HepG2 (cell line): ENCODE data around the gene IFNAR2. TPM values are rescaled to one million over a fixed set of nuclear protein-coding genes. Genes with fewer than 3 reads are reported as not detected.

Source experiments
- ATAC-seq: fragments of 200-7000 bp; cut with Tn5 transposase; 3 replicates; pipeline ENCODE4 v1.9.1; 2020; ENCODE audit warnings: mild to moderate bottlenecking, moderate library complexity
- BruUV-seq: library from RNA; stranded (reverse); fragments of 400-500 nt; replicated peaks from 2 replicates; lab custom pipeline; 2021; lab: Mats Ljungman, UMichigan
- CTCF ChIA-PET: fragments of 300-600 bp; formaldehyde crosslinking; extraction: SDS; loops from one replicate; lab custom pipeline; 2021; ENCODE audit warnings: low total read pairs, inconsistent platforms, low intra/inter-chr PET ratio; lab: Yijun Ruan, JAX
- POLR2A ChIA-PET: fragments of 350-600 bp; sonication (Branson Sonifier 250); formaldehyde crosslinking; loops from one replicate; lab custom pipeline; 2020; ENCODE audit warnings: antibody characterized with exemption, inconsistent platforms; lab: Yijun Ruan, JAX
- DNase-seq: peaks from one replicate; pipeline ENCODE4 v3.0.0-alpha.2; 2015; ENCODE audit warnings: low spot score
- FAIRE-seq: peaks from 3 replicates; lab custom pipeline; 2011; peaks lifted over from hg19 to GRCh38; lab: Jason Lieb, UNC
- H2AFZ ChIP-seq: one replicate; pipeline ENCODE4 v1.6.1; 2011; ENCODE audit warnings: low read length, inconsistent platforms
- H3K27ac ChIP-seq: fragments of 300-600 bp; 3 replicates; pipeline ENCODE4 v1.8.0; 2011; ENCODE audit warnings: mixed run types, mild to moderate bottlenecking, mixed read lengths, low read length, inconsistent platforms; ENCODE audit not compliant: insufficient read depth; ENCODE audit errors: extremely low read length
- H3K27me3 ChIP-seq, 2 experiments: fragments of 200-600 bp in 1 of 2; 2 replicates in 1 of 2; 3 replicates in 1 of 2; pipeline versions ENCODE4 v1.6.0 to v1.8.0; 2011; ENCODE audit warnings: low read length in 2 of 2, mild to moderate bottlenecking in 2 of 2, moderate library complexity in 2 of 2, inconsistent platforms in 1 of 2; ENCODE audit not compliant: insufficient read depth in 2 of 2, control insufficient read depth in 1 of 2
- H3K36me3 ChIP-seq, 2 experiments: fragments of 200-600 bp in 1 of 2; replicated peaks in 1 of 2; 2 replicates in 1 of 2; 3 replicates in 1 of 2; pipeline versions ENCODE4 v1.5.1 to v1.8.0; 2011; ENCODE audit warnings: low read length in 2 of 2, inconsistent platforms in 1 of 2; ENCODE audit not compliant: insufficient read depth in 2 of 2, control insufficient read depth in 1 of 2
- H3K4me1 ChIP-seq: 2 replicates; pipeline ENCODE4 v1.5.1; 2012; ENCODE audit warnings: low read length, inconsistent platforms; ENCODE audit not compliant: insufficient read depth
- H3K4me2 ChIP-seq: 2 replicates; pipeline ENCODE4 v1.6.0; 2011; ENCODE audit warnings: low read depth, low read length, inconsistent platforms
- H3K4me3 ChIP-seq, 3 experiments: fragments of 200-600 bp in 1 of 3; sonication (generic), shearing (Covaris generic) in 1 of 3; replicated peaks in 1 of 3; 2 replicates each; pipeline ENCODE4 v1.5.1; 2011 to 2016; ENCODE audit warnings: low read length in 3 of 3, inconsistent platforms in 2 of 3, low read depth in 2 of 3, mild to moderate bottlenecking in 2 of 3, control low read depth in 1 of 3, mixed read lengths in 1 of 3; ENCODE audit not compliant: insufficient read depth in 1 of 3
- H3K79me2 ChIP-seq: one replicate; pipeline ENCODE4 v1.6.1; 2011; ENCODE audit warnings: low read length, inconsistent platforms; ENCODE audit not compliant: insufficient read depth
- H3K9ac ChIP-seq: 2 replicates; pipeline ENCODE4 v1.6.0; 2011; ENCODE audit warnings: mild to moderate bottlenecking, low read depth, low read length, inconsistent platforms; ENCODE audit not compliant: insufficient read depth
- H3K9me3 ChIP-seq: 2 replicates; pipeline ENCODE4 v1.5.1; 2012; ENCODE audit warnings: mild to moderate bottlenecking, low read length
- H4K20me1 ChIP-seq: 2 replicates; pipeline ENCODE4 v1.6.0; 2011; ENCODE audit warnings: inconsistent platforms, mild to moderate bottlenecking, low read length, moderate library complexity; ENCODE audit not compliant: insufficient read depth
- CTCF ChIP-seq: sonication (generic); formaldehyde crosslinking; IDR thresholded peaks from 2 replicates; pipeline ENCODE4 v1.5.0; 2020; ENCODE audit warnings: mild to moderate bottlenecking, missing genetic modification reagents, moderate library complexity
- KAT7 ChIP-seq: IDR thresholded peaks from 2 replicates; pipeline ENCODE4 v1.6.1; 2018; ENCODE audit warnings: borderline replicate concordance, missing compliant biosample characterization
- MTERF4 ChIP-seq: sonication (generic); formaldehyde crosslinking; IDR thresholded peaks from 2 replicates; pipeline ENCODE4 v1.8.0; 2023; ENCODE audit warnings: mild to moderate bottlenecking, missing genetic modification reagents
- NBN ChIP-seq: fragments of 450-650 bp; conservative IDR thresholded peaks from 2 replicates; pipeline ENCODE4 v1.6.1; 2017
- NONO ChIP-seq, 2 experiments: fragments of 450-650 bp in 1 of 2; sonication (generic) in 1 of 2; formaldehyde crosslinking in 1 of 2; IDR thresholded peaks in 1 of 2; conservative IDR thresholded peaks in 1 of 2; 2 replicates each; pipeline versions ENCODE4 v1.6.1 to v1.8.0; 2017 to 2022; ENCODE audit warnings: mild to moderate bottlenecking in 1 of 2, missing genetic modification reagents in 1 of 2, moderate library complexity in 1 of 2
- RCOR2 ChIP-seq: IDR thresholded peaks from 2 replicates; pipeline ENCODE4 v1.6.1; 2016; ENCODE audit warnings: missing biosample characterization, missing genetic modification reagents
- SMAD9 ChIP-seq: sonication (generic); formaldehyde crosslinking; IDR thresholded peaks from 2 replicates; pipeline ENCODE4 v1.5.1; 2020; ENCODE audit warnings: mild to moderate bottlenecking, missing genetic modification reagents
- SOX5 ChIP-seq: IDR thresholded peaks from 2 replicates; pipeline ENCODE4 v1.6.1; 2016; ENCODE audit warnings: borderline replicate concordance
- ZFP82 ChIP-seq: sonication (generic); formaldehyde crosslinking; IDR thresholded peaks from 2 replicates; pipeline ENCODE4 v1.5.1; 2020; ENCODE audit warnings: mild to moderate bottlenecking, missing genetic modification reagents, borderline replicate concordance
- ZNF12 ChIP-seq: sonication (generic); formaldehyde crosslinking; IDR thresholded peaks from 2 replicates; pipeline ENCODE4 v1.5.0; 2020; ENCODE audit warnings: missing genetic modification reagents
- ZNF749 ChIP-seq: sonication (generic); formaldehyde crosslinking; IDR thresholded peaks from 2 replicates; pipeline ENCODE4 v1.8.0; 2022; ENCODE audit warnings: mild to moderate bottlenecking, missing genetic modification reagents, moderate library complexity, borderline replicate concordance
- whole genome bisulfite sequencing: methylation state at CpG from one replicate; pipeline ENCODE4 v1.1.6; 2017; ENCODE audit warnings: low lambda C conversion rate; 5-methylcytosine and 5-hydroxymethylcytosine counted together
- in situ Hi-C: cut with HindIII; loops from 2 replicates; pipeline ENCODE4 v1.10.0; 2017; ENCODE audit warnings: low pct_unique_long_range_greater_than_20kb; ENCODE audit not compliant: extremely low pct_ligation_motif_present
- intact Hi-C: fragments of 100-400 bp; cut with micrococcal nuclease; formaldehyde crosslinking; loops from one replicate; pipeline ENCODE4 v1.10.0; 2022; ENCODE audit not compliant: unreplicated experiment
- polyA plus RNA-seq, 8 experiments: library from polyadenylated mRNA; depleted of rRNA in 3 of 8; stranded (reverse) in 7 of 8; unstranded in 1 of 8; fragments of >200 nt; fragmentation: Illumina TruSeq in 4 of 8; extraction: Trizol in 4 of 8; gene quantifications; 2 replicates each; pipeline versions ENCODE4 v1.2.1 to v1.2.3, GENCODE V29; 2011 to 2016; ENCODE audit warnings: low read depth in 4 of 8, missing spikeins in 1 of 8, mixed read lengths in 1 of 8; ENCODE audit not compliant: insufficient read depth in 1 of 8
- total RNA-seq, 5 experiments: library from RNA; depleted of rRNA; stranded (reverse); fragments of >200 nt; fragmentation: Illumina TruSeq; extraction: Trizol; gene quantifications; 2 replicates each; pipeline ENCODE4 v1.2.3, GENCODE V29; 2016; ENCODE audit warnings: low read depth in 1 of 5
- TF ChIP-seq, protein P1 (sequence below): IDR thresholded peaks from 2 replicates; pipeline ENCODE4 v1.6.1; 2016; ENCODE audit warnings: mild to moderate bottlenecking, missing biosample characterization, missing genetic modification reagents
- TF ChIP-seq, protein P2 (sequence below): sonication (generic); formaldehyde crosslinking; IDR thresholded peaks from 2 replicates; pipeline ENCODE4 v1.4.0; 2020; ENCODE audit warnings: mild to moderate bottlenecking, missing genetic modification reagents
- TF ChIP-seq, protein P3 (sequence below): fragments of 450-650 bp; IDR thresholded peaks from 2 replicates; pipeline ENCODE4 v1.6.1; 2017

IFNAR2 gene
- total and polyA plus RNA-seq, 2 of the 13 experiments (the other 11 are each of a cell fraction or from before 2014, with no cell fraction given): 5.1 to 24.1 TPM

GRCh38 chr21:33236766-33237165, 7.0 kb downstream of the IFNAR2 start:
- CTCF ChIA-PET: no interaction called here
- H3K36me3 ChIP-seq: no peaks in the 10 kb centered on the region; a peak in 3 of 5 replicates
- POLR2A ChIA-PET: no interaction called here
- H3K4me3 ChIP-seq: no peak overlapping the region
- 94% methylated on average over 2 of the region's 2 CpGs for WGBS
- H3K9ac ChIP-seq: no peak overlapping the region
- ATAC-seq (no peak), DNase-seq (no peak), FAIRE-seq (no peak)
- no peak overlapping the region for H3K27ac ChIP-seq
- no peaks in the 10 kb centered on the region for H4K20me1 ChIP-seq
- H3K4me1 ChIP-seq: peaks cover 18% of the 10 kb centered on the region
- H3K9me3 ChIP-seq: no peaks in the 10 kb centered on the region
- no TSS peak for BruUV-seq
- in situ Hi-C loops: no loop called here
- H2AFZ ChIP-seq: no peak overlapping the region
- TF ChIP-seq, protein P1, sequence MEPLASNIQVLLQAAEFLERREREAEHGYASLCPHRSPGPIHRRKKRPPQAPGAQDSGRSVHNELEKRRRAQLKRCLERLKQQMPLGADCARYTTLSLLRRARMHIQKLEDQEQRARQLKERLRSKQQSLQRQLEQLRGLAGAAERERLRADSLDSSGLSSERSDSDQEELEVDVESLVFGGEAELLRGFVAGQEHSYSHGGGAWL (CRISPR knock-in tag): no peak
- no peak for TF ChIP-seq KAT7 (CRISPR knock-in tag)
- TF ChIP-seq SOX5 (CRISPR knock-in tag): no peak
- no peak for TF ChIP-seq RCOR2 (CRISPR knock-in tag)
- no peak for TF ChIP-seq MTERF4 (CRISPR knock-in tag)
- TF ChIP-seq NONO (IDR thresholded peaks at IDR 0.05): no peak
- TF ChIP-seq NONO (CRISPR knock-in tag; conservative IDR thresholded peaks at IDR 0.05): no peak
- TF ChIP-seq, protein P2, sequence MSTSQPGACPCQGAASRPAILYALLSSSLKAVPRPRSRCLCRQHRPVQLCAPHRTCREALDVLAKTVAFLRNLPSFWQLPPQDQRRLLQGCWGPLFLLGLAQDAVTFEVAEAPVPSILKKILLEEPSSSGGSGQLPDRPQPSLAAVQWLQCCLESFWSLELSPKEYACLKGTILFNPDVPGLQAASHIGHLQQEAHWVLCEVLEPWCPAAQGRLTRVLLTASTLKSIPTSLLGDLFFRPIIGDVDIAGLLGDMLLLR (CRISPR knock-in tag): no peak
- no peak for TF ChIP-seq NBN
- TF ChIP-seq CTCF (CRISPR knock-in tag): no peak
- TF ChIP-seq, protein P3, sequence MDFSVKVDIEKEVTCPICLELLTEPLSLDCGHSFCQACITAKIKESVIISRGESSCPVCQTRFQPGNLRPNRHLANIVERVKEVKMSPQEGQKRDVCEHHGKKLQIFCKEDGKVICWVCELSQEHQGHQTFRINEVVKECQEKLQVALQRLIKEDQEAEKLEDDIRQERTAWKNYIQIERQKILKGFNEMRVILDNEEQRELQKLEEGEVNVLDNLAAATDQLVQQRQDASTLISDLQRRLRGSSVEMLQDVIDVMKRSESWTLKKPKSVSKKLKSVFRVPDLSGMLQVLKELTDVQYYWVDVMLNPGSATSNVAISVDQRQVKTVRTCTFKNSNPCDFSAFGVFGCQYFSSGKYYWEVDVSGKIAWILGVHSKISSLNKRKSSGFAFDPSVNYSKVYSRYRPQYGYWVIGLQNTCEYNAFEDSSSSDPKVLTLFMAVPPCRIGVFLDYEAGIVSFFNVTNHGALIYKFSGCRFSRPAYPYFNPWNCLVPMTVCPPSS: no peak
- TF ChIP-seq ZNF749 (CRISPR knock-in tag): no peak
- no peak for TF ChIP-seq ZFP82
- TF ChIP-seq ZNF12 (CRISPR knock-in tag): no peak
- no peak for TF ChIP-seq SMAD9
- TF ChIP-seq, all 625 proteins: peak for 0
- H3K79me2 ChIP-seq: peaks cover 21% of the 10 kb centered on the region
- H3K4me2 ChIP-seq: no peak overlapping the region
- no peaks in the 10 kb centered on the region for H3K27me3 ChIP-seq
- intact Hi-C loops: no loop called here
